NT2/D1 (cell line): Measurements from ENCODE around the gene NME8.

ENCODE experiments used
- SUZ12 ChIP-seq: IDR thresholded peaks from 2 replicates; pipeline ENCODE4 v1.6.1; 2011; ENCODE audit not compliant: insufficient read length, insufficient read depth; ENCODE audit errors: extremely low read depth
- YY1 ChIP-seq: IDR thresholded peaks from 2 replicates; pipeline ENCODE4 v1.6.1; 2011; ENCODE audit not compliant: insufficient read length, insufficient read depth
- ZNF274 ChIP-seq: IDR thresholded peaks from 2 replicates; pipeline ENCODE4 v1.6.1; 2011; ENCODE audit warnings: mild to moderate bottlenecking, low read depth, low read length

GRCh38 chr7:37924491-37925041 is 76.2 kb downstream of the NME8 start:
- no peak for TF ChIP-seq ZNF274
- TF ChIP-seq YY1: no peak
- no peak for TF ChIP-seq SUZ12
